HEK293 (cell line): ENCODE measurements around the gene ARRB2.

Experiments
- GFI1B ChIP-seq: fragments of 450-650 bp; formaldehyde crosslinking; IDR thresholded peaks from 2 replicates; pipeline ENCODE4 v1.5.1; 2016; ENCODE audit warnings: missing biosample characterization, missing genetic modification characterization
- HOXA7 ChIP-seq: sonication (generic); formaldehyde crosslinking; IDR thresholded peaks from 2 replicates; pipeline ENCODE4 v1.8.1; 2022; ENCODE audit warnings: missing genetic modification reagents, borderline replicate concordance
- HOXC10 ChIP-seq: sonication (generic); formaldehyde crosslinking; IDR thresholded peaks from 2 replicates; pipeline ENCODE4 v1.8.1; 2023; ENCODE audit warnings: mild to moderate bottlenecking, missing genetic modification reagents
- HOXD13 ChIP-seq: sonication (generic); formaldehyde crosslinking; IDR thresholded peaks from 2 replicates; pipeline ENCODE4 v1.8.0; 2022; ENCODE audit warnings: missing genetic modification reagents, borderline replicate concordance
- KLF8 ChIP-seq: fragments of 450-650 bp; formaldehyde crosslinking; IDR thresholded peaks from 2 replicates; pipeline ENCODE4 v1.5.1; 2016; ENCODE audit warnings: missing biosample characterization, missing genetic modification characterization
- MYNN ChIP-seq: fragments of 450-650 bp; formaldehyde crosslinking; IDR thresholded peaks from 2 replicates; pipeline ENCODE4 v1.5.1; 2016; ENCODE audit warnings: missing biosample characterization, missing genetic modification characterization, borderline replicate concordance
- OVOL3 ChIP-seq: fragments of 450-650 bp; formaldehyde crosslinking; IDR thresholded peaks from 2 replicates; pipeline ENCODE4 v1.5.1; 2016; ENCODE audit warnings: missing biosample characterization, missing genetic modification characterization
- PATZ1 ChIP-seq: fragments of 450-650 bp; formaldehyde crosslinking; IDR thresholded peaks from 2 replicates; pipeline ENCODE4 v1.5.1; 2016; ENCODE audit warnings: missing biosample characterization, missing genetic modification characterization
- PRDM10 ChIP-seq: fragments of 450-650 bp; formaldehyde crosslinking; IDR thresholded peaks from 2 replicates; pipeline ENCODE4 v1.5.1; 2016; ENCODE audit warnings: missing biosample characterization, missing genetic modification characterization
- ZBTB17 ChIP-seq: fragments of 450-650 bp; formaldehyde crosslinking; IDR thresholded peaks from 2 replicates; pipeline ENCODE4 v1.5.1; 2016; ENCODE audit warnings: missing biosample characterization, missing genetic modification characterization
- ZEB2 ChIP-seq: fragments of 450-650 bp; formaldehyde crosslinking; IDR thresholded peaks from 2 replicates; pipeline ENCODE4 v1.5.1; 2016; ENCODE audit warnings: missing biosample characterization, missing genetic modification characterization
- ZNF10 ChIP-seq: fragments of 450-650 bp; formaldehyde crosslinking; IDR thresholded peaks from 2 replicates; pipeline ENCODE4 v1.5.1; 2017; ENCODE audit warnings: missing biosample characterization, missing genetic modification characterization
- ZNF146 ChIP-seq: fragments of 450-650 bp; formaldehyde crosslinking; IDR thresholded peaks from 2 replicates; pipeline ENCODE4 v1.5.1; 2016; ENCODE audit warnings: missing biosample characterization, missing genetic modification characterization
- ZNF280D ChIP-seq: fragments of 450-650 bp; formaldehyde crosslinking; IDR thresholded peaks from 2 replicates; pipeline ENCODE4 v1.5.1; 2016; ENCODE audit warnings: missing biosample characterization, missing genetic modification characterization
- ZNF37A ChIP-seq: fragments of 450-650 bp; IDR thresholded peaks from 2 replicates; pipeline ENCODE4 v1.5.1; 2018; ENCODE audit warnings: missing biosample characterization, missing genetic modification characterization
- ZNF391 ChIP-seq: fragments of 450-650 bp; formaldehyde crosslinking; IDR thresholded peaks from 2 replicates; pipeline ENCODE4 v1.5.1; 2016; ENCODE audit warnings: low read depth, missing biosample characterization, missing genetic modification characterization, borderline replicate concordance
- ZNF488 ChIP-seq: fragments of 450-650 bp; formaldehyde crosslinking; IDR thresholded peaks from 2 replicates; pipeline ENCODE4 v1.5.1; 2016; ENCODE audit warnings: missing biosample characterization, missing genetic modification characterization
- ZNF549 ChIP-seq: fragments of 450-650 bp; IDR thresholded peaks from 2 replicates; pipeline ENCODE4 v1.5.1; 2018; ENCODE audit warnings: missing biosample characterization, missing genetic modification characterization, mild to moderate bottlenecking, inconsistent platforms, moderate library complexity
- ZNF580 ChIP-seq: fragments of 450-650 bp; formaldehyde crosslinking; IDR thresholded peaks from 2 replicates; pipeline ENCODE4 v1.5.1; 2016; ENCODE audit warnings: missing biosample characterization, missing genetic modification characterization
- ZNF585B ChIP-seq: fragments of 450-650 bp; formaldehyde crosslinking; IDR thresholded peaks from 2 replicates; pipeline ENCODE4 v1.5.1; 2016; ENCODE audit warnings: missing biosample characterization, missing genetic modification characterization
- ZNF629 ChIP-seq: fragments of 450-650 bp; formaldehyde crosslinking; IDR thresholded peaks from 2 replicates; pipeline ENCODE4 v1.5.1; 2017; ENCODE audit warnings: missing biosample characterization, missing genetic modification characterization
- ZNF645 ChIP-seq: fragments of 450-650 bp; formaldehyde crosslinking; IDR thresholded peaks from 2 replicates; pipeline ENCODE4; 2016; ENCODE audit warnings: missing biosample characterization, missing genetic modification characterization
- ZNF660 ChIP-seq: fragments of 450-650 bp; IDR thresholded peaks from 2 replicates; pipeline ENCODE4 v1.5.1; 2018; ENCODE audit warnings: missing biosample characterization, mild to moderate bottlenecking, missing genetic modification characterization
- ZNF664 ChIP-seq: fragments of 450-650 bp; formaldehyde crosslinking; IDR thresholded peaks from 2 replicates; pipeline ENCODE4 v1.5.1; 2016; ENCODE audit warnings: missing biosample characterization, missing genetic modification characterization
- ZNF704 ChIP-seq: fragments of 450-650 bp; formaldehyde crosslinking; IDR thresholded peaks from 2 replicates; pipeline ENCODE4 v1.5.1; 2016; ENCODE audit warnings: missing biosample characterization, missing genetic modification characterization
- ZNF791 ChIP-seq: fragments of 450-650 bp; formaldehyde crosslinking; IDR thresholded peaks from 2 replicates; pipeline ENCODE4 v1.5.1; 2016; ENCODE audit warnings: missing biosample characterization, missing genetic modification characterization
- ZNF837 ChIP-seq: fragments of 450-650 bp; formaldehyde crosslinking; IDR thresholded peaks from 2 replicates; pipeline ENCODE4 v1.5.1; 2016; ENCODE audit warnings: missing biosample characterization, missing genetic modification characterization

Gene ARRB2

GRCh38 chr17:4719684-4720221, 9.3 kb downstream of the ARRB2 start (continued):
- TF ChIP-seq ZNF280D (no peak), ZNF37A (tag by site-specific recombination) (no peak), KLF8 (peak; percentile 65), OVOL3 (tag by site-specific recombination) (no peak), ZNF146 (no peak), ZNF837 (tag by site-specific recombination) (no peak), GFI1B (tag by site-specific recombination) (no peak), ZNF10 (tag by site-specific recombination) (peak; percentile 57; the same call in 1 of the 2 replicates), ZNF585B (tag by site-specific recombination) (no peak), ZNF391 (tag by site-specific recombination) (no peak), PATZ1 (tag by site-specific recombination) (peak; percentile 92), ZNF664 (tag by site-specific recombination) (no peak), HOXA7 (no peak), PRDM10 (tag by site-specific recombination) (peak; percentile 72), ZNF704 (tag by site-specific recombination) (no peak), ZNF791 (tag by site-specific recombination) (no peak), ZBTB17 (peak; percentile 89), ZNF549 (tag by site-specific recombination) (no peak), ZNF629 (peak; percentile 91), ZNF580 (tag by site-specific recombination) (no peak; the same call in 1 of the 2 replicates), MYNN (tag by site-specific recombination) (no peak), ZNF488 (no peak), HOXC10 (CRISPR knock-in tag) (no peak), ZNF645 (tag by site-specific recombination) (no peak), HOXD13 (CRISPR knock-in tag) (no peak), ZNF660 (peak; percentile 56; the same call in 1 of the 2 replicates), ZEB2 (tag by site-specific recombination) (peak; percentile 90)
